Prostate gland (tissue), 2 donors: ENCODE data around the gene FRMD5.

Source experiments
- POLR2A ChIP-seq: fragments of 450-650 bp; IDR thresholded peaks from one replicate; pipeline ENCODE4 v1.6.1; 2016; ENCODE audit warnings: antibody characterized with exemption, mild to moderate bottlenecking
- POLR2AphosphoS5 ChIP-seq: sonication (generic); formaldehyde crosslinking; IDR thresholded peaks from one replicate; pipeline ENCODE4 v1.6.1; 2017; ENCODE audit warnings: antibody characterized with exemption
- TF ChIP-seq, protein P1 (sequence below), 4 experiments: fragments of 200-600 bp in 2 of 4; fragments of 450-650 bp in 2 of 4; sonication (generic) in 2 of 4; IDR thresholded peaks; 1 replicate in 3 of 4; 2 replicates in 1 of 4; pipeline ENCODE4 v1.5.1; 2016 to 2019; ENCODE audit warnings: antibody characterized with exemption in 4 of 4, mild to moderate bottlenecking in 2 of 4, moderate library complexity in 2 of 4

GRCh38 chr15:44101286-44101685 lies 93.8 kb downstream of the FRMD5 start:
- TF ChIP-seq, protein P1, sequence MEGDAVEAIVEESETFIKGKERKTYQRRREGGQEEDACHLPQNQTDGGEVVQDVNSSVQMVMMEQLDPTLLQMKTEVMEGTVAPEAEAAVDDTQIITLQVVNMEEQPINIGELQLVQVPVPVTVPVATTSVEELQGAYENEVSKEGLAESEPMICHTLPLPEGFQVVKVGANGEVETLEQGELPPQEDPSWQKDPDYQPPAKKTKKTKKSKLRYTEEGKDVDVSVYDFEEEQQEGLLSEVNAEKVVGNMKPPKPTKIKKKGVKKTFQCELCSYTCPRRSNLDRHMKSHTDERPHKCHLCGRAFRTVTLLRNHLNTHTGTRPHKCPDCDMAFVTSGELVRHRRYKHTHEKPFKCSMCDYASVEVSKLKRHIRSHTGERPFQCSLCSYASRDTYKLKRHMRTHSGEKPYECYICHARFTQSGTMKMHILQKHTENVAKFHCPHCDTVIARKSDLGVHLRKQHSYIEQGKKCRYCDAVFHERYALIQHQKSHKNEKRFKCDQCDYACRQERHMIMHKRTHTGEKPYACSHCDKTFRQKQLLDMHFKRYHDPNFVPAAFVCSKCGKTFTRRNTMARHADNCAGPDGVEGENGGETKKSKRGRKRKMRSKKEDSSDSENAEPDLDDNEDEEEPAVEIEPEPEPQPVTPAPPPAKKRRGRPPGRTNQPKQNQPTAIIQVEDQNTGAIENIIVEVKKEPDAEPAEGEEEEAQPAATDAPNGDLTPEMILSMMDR (IDR thresholded peaks at IDR 0.05): no peak
- no peak for TF ChIP-seq POLR2A
- TF ChIP-seq POLR2AphosphoS5: no peak
